HG02870 (cell line): ENCODE measurements around the gene AFDN.

ENCODE experiments used
- ATAC-seq: cut with Tn5 transposase; IDR thresholded peaks from one replicate; pipeline ENCODE4 v1.9.1; 2021; ENCODE audit warnings: mild to moderate bottlenecking, moderate library complexity; ENCODE audit not compliant: unreplicated experiment

AFDN gene

DNA sequence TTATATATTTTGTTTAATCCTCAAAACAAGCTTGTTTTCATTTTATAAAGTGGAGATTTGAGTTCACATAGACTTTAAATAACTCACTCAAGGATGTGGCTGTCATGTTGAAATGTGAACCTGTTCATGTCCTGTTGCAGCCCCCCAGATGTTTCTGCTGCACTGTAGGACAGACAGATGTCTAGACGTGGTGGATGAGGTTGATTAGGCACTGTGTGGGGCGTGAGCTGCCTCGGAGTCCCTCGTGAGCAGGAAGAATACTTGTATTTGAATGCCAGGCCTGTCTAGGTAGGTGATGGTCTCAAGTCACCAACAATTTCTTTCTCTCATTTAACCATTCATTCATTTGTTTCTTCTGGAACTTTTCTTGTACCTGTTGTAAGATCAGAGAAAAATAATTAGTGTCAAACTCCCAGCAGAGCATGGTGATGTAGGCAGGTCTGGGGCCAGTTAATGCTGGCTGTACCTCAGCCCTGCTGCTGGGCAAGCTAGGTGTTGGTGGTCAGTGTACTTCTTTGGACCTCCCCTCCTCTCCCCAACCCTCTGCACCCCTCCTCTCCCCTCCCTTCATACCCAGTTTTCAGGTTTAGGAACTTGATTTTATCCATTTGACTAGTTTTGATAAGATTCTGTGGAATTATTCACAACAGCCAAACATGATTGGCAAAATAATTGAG lies 34.0 kb downstream of the AFDN start:
- ATAC-seq = no peak

DNA sequence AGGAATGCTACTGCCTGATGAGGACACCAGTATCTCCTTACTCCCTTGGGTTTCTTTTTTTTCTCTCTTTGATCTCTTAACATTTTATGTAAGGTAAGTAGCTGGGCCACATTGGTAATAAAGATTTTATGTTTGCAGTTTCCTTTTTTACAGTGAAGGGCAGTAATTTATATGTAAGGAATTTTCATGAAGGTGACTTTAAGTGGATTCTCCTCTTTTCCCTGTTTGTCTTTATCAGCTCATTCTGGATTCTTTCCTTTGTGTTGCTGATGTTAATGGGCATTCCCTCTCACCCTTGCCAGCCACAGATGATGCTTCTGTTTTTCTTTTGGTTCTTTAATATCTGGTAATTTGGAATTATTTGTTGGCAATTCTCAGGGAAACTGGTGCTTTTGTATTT lies 34.7 kb downstream of the AFDN start:
- ATAC-seq = no peak

DNA sequence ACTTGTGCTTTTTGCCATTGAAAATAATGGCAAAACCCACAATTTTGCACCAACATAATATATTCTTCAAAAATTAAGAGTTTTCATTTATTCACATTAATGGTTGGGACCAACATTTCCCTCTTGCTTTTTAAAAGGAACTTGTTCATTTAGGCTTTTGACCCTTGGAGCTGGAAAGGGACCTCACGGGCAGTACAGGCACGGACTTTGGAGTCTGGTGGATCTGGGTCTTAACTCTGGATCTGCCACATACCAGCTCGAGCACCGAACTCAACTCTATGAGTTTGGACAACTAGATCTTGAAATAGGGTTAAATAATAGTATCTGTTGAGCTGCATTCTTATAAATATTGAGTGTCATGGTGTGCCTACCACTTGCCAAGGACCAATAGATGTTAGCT lies 37.2 kb downstream of the AFDN start:
- no peak for ATAC-seq

DNA sequence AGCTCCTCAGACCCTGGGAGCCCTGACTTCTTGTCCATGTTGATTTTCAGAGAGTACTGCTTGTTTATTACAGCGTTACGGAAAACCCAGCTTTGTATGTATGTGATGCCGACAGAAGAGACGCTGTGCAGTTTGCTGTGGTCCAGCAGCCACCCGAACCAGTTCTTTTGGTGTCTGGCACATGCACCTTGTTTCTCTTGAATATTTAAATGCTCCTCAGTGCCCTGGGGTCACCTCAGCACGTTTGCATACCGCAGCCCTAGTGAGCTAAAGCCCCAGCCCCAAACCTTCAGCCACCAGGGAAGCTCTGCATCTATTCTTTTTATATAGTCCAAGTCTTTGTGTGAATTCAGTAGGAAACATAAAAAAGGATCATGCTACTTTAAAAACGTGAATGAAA lies 39.9 kb downstream of the AFDN start:
- no peak for ATAC-seq

DNA sequence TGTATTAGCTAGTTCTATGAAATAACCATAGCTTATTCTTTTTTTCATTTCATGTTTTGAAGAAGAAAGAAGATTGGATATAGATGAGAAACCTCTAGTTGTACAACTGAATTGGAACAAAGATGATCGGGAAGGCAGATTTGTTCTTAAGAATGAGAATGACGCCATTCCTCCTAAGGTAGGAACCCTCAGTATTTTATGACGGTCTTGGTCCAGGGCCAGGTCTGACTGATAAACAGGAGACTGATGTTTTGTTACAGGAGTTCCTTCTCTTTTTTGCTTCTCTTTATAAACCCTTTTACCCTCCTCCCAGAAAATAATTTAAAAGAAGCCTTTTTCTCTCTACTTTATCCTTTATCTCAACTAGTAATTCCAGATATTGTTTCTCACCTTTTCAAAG lies 43.6 kb downstream of the AFDN start:
- no peak for ATAC-seq

DNA sequence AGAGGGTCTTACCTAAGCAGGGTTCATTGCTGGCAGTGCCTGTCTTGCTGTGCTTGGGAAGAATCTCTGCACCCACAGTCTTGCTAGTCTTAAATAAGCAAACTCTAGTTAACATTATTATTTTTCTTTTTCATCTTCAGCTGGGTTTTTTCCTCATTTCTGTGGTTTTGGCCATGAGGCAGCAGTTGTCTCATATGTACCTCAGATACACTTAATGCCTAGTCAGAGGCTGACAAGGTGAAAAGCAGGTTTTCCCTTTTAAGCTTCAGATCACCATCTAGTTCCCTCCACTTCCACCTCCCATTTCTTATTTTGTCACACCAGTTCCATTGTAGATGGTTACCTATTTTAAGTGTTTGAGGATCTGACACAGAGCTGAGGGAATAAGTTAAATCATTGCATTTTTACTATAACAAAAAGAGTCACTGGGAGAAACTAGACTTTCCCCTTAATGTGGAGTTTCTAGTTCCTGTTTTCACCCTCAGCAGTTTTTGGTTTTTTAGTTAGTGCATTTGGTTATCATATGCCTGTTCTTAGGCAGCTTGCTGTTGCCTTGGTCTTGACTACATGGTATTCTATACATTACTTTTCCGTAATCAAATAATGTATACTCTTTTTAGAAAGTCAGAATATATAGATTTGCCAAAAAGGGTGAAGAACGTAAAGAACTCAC lies 46.0 kb downstream of the AFDN start:
- ATAC-seq = peak; percentile 66

DNA sequence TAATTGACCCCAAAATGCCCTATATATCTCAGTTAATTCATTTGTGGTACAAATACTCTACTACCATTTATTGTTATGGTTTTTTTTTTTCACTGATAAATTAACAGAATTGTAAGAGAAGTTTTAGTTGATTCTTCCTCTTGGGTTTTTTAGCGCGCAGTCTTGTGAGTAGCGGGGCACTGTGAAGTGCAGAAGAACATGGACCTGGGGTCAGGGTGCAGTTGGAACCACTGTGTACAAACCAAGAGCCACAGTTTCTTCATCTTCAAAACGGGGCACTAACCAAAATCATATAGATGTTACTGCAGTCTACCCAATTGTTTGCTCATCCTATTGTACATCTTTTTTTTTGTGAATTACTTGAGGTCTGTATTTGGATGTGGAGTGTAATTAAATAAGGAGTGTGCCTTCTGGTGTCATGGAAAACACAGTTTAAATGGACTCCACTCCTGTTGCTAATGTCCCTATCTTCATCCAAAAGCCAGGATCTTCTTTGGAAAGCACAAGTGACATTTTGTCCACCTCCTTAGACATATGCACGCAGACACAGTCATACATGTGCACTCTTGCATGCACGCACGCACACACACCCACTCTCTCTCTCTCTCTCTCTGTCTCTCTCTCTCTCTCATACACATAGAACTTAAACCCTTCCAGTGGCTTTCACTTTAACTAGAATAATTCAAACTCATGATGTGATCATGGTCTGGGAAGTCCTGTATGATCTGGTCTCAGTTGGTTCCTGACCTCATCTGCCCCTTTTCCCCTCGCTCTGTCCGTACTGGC lies 51.5 kb downstream of the AFDN start:
- no peak for ATAC-seq

DNA sequence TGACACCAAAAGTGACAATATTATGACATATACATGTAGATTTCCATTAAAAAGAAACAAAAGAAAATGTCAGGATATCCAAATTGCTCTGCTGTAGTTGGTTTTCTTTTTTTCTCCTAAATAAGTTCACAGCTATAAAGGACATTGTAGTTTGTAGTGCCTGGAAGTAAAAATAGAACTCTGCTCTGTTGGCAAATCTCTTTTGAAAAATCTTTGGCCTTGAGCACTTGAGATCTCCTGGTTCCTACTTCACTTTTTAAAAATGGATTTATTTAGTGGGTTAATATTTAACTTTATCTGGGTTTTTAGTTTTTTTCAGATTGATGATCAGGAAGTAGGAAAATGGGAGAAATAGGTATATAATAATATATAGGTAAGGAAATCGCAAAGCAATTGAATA lies 52.9 kb downstream of the AFDN start:
- no peak for ATAC-seq

DNA sequence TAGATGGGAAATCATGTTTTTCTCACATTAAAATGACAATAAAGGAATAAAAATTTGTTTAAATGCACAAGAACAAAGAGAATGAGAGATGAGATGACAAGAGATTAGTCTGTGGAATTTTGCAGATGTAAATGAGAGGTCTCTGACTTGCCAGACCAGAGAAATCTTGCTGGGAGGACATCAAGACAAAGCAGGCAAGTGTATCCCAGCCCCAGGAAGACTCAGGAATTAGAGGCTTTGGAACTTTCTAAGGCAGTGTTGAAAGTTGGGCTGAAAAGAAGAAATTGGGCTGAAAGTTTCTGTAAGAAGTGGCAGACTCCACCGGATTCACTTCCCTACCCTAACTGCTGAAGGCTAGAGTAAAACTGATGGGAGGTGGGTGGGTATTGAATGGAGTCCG lies 54.6 kb downstream of the AFDN start:
- no peak for ATAC-seq

DNA sequence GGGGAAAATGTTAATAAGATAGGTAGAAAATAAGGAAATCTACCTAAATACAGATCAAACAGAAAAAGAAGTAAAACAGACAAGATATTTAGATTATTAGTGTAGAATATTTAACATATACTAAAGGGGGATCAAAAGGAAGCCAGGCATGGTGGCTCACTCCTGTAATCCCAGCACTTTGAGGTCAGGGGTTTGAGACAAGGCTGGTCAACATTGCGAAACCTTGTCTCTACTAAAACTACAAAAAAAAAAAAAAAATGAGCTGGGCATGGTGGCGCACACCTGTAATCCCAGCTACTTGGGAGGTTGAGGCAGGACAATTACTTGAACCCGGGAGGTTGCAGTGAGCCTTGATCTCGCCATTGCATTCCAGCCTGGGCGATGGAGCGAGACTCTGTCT lies 55.5 kb downstream of the AFDN start:
- no peak for ATAC-seq

DNA sequence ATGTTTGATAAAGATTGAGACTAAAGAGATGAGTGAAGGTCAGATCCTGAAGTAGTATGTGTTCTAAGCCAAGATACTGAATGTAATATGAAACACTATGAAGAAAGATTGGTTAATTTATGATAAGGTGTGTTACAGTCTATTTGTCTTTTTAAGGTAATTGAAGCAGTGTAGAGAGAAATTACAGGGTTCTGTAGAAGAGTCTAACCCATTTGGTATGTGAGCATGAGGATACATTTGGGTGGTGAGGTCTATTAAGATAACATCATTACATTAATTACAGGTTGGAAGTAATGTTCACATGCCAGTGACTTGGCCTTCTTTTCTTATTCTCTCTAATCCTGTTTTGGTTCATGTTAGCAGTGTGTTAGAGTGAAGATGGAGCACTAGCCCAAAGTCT lies 61.4 kb downstream of the AFDN start:
- ATAC-seq = no peak

DNA sequence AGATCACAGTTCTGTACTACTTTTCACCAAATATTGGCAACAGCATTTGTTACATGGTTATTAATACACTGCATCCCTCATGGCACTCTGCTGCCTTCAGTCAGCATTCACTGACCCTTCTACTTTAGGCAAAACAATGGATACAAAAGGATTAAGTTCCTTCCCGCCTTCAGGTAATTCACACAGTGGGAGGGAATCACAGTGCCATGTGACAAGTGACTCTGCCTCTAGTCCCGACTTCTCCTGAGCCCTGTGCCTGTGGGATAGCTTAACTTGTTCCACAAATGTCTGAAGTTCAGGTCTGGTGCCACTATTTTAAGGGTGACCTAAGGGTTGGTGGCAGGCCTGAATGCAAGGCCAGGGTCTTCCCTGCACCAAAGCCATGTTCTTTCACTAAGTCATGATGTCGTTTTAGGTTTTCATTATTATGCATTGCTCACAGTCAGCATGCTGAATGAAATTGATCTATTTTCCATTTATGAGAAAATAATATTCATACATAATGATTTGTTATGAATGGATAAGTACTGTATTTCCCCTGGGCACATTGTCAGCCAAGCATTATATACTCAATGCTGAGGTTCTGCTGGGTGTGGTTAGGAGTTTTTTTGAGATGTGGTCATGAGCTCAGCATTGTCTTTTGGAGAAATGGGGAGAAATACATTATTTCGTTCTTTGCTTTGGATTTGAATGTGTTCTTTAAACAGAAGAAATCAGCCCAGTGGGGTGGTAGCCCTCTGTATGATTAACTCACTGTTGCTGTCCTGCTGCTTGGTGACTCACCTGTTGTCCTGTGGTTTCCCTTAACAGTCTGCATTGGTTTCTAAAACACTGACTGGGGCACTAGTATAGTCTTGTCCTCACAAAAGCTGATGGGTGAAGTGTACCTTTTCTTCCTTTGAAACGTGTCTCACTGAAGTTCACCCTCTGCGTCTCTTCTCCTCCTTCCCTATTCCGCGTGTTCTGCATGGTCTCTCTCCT lies 66.4 kb downstream of the AFDN start:
- ATAC-seq = peak; percentile 78

DNA sequence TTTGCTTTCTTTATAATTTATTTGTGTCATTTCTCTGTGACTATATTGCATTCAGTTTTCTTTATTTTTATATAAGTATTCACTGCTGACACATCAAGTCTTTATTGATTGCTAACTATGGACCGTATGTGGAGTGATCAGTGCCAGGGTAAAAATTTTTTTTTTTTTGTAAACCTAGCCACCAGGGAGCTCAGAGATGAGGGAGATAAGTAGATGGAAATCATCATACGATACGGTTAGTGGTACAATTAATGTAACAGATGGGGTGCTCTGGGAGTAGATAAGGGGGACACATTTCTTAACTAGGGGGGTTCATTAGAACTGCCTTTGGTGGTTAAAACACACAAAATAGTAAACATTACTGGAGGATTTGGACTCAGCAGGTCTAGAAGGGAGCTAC lies 68.3 kb downstream of the AFDN start:
- ATAC-seq = no peak

DNA sequence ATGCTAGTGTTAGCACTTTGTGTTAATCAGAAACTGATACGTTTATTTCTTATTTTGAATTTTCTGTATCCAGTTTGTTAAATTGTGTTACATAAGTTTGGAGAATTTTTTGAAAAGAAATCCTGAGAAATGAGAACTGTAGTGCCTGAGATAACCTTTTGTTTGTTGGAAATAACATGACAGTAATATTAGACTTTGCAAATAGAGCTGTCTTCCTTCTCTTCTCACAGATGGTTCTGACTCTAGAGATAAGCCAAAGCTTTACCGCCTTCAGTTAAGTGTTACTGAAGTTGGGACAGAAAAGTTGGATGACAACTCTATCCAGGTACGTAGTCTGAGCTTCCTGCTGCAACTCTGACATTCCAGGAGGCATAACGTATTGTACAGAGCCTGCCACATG lies 69.9 kb downstream of the AFDN start:
- no peak for ATAC-seq

DNA sequence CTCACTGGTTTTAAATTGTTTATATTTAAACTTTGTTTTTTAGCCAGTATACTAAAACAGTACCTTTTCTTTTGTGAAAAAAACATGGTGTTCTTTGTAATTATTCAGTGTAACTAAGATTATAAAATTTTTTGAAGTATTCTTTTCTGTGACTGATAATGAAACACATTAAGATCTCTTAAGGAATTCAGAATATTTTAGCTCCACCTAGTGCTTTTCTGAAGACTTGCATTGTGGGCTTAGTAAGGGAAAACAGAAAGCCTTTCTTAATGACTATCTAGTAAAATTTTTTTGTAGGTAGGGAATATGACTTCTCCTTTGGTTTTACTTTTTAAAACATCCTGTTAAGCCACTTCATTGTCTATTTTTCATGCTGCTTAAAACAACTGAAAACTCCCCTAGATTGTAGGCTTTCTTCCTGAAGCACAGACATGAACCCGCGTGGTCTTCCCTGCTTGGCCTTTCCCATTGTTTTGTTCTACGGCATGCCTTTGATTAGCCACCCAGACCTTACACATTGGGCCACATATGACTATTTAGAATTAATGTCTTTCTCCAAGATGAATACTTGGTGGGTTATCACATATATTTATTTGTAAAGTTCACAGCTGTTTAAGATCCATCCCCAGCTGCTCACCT lies 72.1 kb downstream of the AFDN start:
- peak; percentile 51 for ATAC-seq

DNA sequence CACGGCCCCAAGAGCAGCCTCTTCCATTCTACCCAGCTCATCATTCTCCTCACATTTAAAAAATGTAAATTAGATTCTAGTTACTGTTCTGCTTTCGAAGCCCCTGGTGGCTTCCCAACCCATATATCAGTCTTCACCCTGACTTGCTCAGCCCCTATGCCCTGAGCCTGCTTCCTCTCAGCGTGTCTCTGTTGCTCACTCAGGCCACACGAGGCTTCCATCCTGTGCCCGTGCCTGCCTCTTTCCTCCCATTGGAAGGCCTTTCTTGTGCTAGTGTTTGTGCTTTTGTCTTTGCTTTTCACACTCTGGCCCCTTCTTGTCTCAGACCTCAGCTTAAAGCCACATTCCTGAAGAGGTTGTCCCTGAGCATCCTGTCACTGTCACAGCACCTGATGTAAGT lies 78.1 kb downstream of the AFDN start:
- no peak for ATAC-seq

DNA sequence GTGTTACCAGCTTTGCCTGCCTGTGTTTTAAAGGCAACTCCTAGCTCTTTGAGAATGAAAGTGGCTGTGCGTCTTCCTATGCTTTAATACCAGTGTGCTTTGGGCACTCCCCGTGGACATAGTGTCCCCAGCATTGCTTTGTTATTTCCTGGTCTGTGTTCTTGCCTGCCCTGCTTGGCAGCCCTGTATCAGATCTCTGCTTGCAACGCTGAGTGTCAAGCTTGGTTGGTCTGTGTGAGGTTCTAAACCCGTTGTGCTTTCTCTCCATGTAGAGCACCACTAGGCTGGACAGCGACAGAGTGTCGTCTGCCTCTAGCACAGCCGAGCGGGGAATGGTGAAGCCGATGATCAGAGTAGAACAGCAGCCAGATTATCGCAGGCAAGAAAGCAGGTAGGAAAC lies 80.2 kb downstream of the AFDN start:
- no peak for ATAC-seq

DNA sequence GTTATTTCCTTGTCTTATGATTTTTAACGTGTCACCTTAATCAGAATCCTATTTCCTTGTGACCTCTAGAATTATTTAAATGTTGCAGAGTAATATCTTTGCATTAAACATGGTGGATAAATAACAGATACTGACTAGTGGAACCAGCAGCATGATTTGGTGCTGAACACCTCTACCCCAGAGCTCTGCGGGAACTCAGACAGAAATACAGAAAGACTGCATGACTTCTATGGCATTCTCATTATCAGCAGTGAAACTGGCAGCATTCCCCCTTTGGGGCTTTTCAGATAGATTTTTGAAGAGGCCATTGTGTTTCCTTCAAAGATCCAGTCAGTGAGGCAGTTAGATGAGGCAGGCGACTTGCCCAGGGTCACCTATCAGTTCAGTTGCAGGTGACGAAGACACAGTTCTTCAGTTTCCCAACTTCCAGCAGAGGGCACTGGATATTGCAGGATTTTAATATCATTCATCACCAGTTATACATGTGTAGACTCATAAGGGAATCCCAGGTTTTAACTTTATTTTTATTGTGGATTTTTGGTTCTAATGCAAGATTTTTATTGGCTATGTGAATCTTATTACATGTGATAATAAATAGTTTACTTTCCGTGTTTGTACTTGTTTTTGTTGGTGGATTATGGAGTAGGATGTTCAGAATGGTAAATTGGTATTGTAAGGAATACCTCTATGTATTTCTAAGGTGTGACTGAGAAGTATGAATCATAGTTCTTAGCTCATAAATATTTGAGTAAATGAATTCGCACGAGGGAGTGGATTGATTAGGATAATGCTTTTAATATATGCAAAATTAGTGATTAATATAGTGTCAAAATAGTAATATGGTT lies 81.3 kb downstream of the AFDN start:
- no peak for ATAC-seq

DNA sequence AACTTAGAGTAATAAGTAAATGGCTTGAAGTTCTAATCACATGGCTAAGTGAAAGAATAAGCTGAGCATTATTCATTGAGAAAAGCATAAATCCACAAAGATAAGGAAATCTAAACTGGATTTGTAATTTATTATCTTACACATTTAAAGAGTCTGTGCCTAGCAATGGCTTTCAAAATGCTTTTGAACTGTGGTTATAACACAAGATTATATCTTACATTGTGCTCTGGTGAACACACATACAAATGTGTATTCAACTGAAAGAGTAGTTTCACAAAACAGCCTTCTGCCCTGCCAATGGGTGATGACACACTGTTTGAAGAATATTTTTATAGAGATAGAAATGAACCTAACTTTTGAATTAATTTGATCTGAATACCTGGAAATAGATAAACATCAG lies 83.3 kb downstream of the AFDN start:
- ATAC-seq = no peak

DNA sequence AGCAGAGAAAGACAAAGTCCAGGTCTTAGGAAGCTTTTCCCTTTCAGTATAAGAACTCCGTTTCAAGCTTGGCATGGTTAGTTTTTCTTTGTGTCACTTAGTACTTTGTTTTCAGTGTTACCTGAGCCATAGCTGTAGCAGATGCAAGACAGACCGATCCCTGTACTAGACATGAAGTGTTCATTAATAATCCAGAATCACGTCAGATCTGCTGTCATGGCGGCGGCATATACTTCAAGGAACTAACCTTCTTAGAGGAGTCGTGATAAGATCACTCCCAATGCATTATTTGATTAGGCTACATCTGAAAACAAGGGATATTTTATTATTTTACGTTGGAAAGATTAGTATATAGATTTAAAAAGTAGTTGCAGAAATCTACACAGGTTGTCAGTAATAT lies 83.9 kb downstream of the AFDN start:
- no peak for ATAC-seq
